NCI-H1105 treated with DMSO at 0.1 percent for 48 hours (cell line): ENCODE measurements around the gene ZNF385D.

Source experiments
- DNase-seq: peaks from one replicate; lab custom pipeline; 2025; lab: John Stamatoyannopoulos, UW

Gene ZNF385D

GRCh38 chr3:21377071-21377769 is 373.8 kb downstream of the ZNF385D start:
- DNase-seq, result no peak

GRCh38 chr3:21372316-21372715 is 378.7 kb downstream of the ZNF385D start:
- DNase-seq, result no peak
